Astrocyte (in vitro differentiated cells and primary cell): Measurements from ENCODE around the gene DNMT1. TPM values are rescaled to one million over a fixed set of nuclear protein-coding genes. Genes with fewer than 3 reads are reported as not detected.

Source experiments
- DNase-seq: peaks from one replicate; pipeline ENCODE4 v3.0.0-alpha.2; 2010; ENCODE audit warnings: low read depth
- FAIRE-seq: peaks from 2 replicates; lab custom pipeline; 2011; peaks lifted over from hg19 to GRCh38; lab: Jason Lieb, UNC
- H2AFZ ChIP-seq: 2 replicates; pipeline ENCODE4 v1.6.0; 2012; ENCODE audit warnings: low read depth, low read length, inconsistent platforms
- H3K27ac ChIP-seq: 2 replicates; pipeline ENCODE4 v1.5.1; 2011; ENCODE audit warnings: low read depth, low read length, inconsistent platforms
- H3K27me3 ChIP-seq: 2 replicates; pipeline ENCODE4 v1.6.0; 2011; ENCODE audit warnings: low read length, inconsistent platforms; ENCODE audit not compliant: insufficient read depth
- H3K36me3 ChIP-seq: 2 replicates; pipeline ENCODE4 v1.5.1; 2011; ENCODE audit warnings: low read length, inconsistent platforms; ENCODE audit not compliant: insufficient read depth
- H3K4me1 ChIP-seq: 2 replicates; pipeline ENCODE4 v1.5.1; 2011; ENCODE audit warnings: low read length, inconsistent platforms; ENCODE audit not compliant: insufficient read depth
- H3K4me2 ChIP-seq: 2 replicates; pipeline ENCODE4 v1.6.0; 2012; ENCODE audit warnings: low read length, inconsistent platforms
- H3K4me3 ChIP-seq: 2 replicates; pipeline ENCODE4 v1.5.1; 2011; ENCODE audit warnings: low read depth, mild to moderate bottlenecking, low read length, inconsistent platforms; ENCODE audit not compliant: insufficient read depth
- H3K79me2 ChIP-seq: 2 replicates; pipeline ENCODE4 v1.6.0; 2012; ENCODE audit warnings: mild to moderate bottlenecking, low read length, inconsistent platforms; ENCODE audit not compliant: insufficient read depth
- H3K9ac ChIP-seq: 2 replicates; pipeline ENCODE4 v1.6.0; 2012; ENCODE audit warnings: mild to moderate bottlenecking, low read length, inconsistent platforms
- H3K9me3 ChIP-seq: 2 replicates; pipeline ENCODE4 v1.5.1; 2012; ENCODE audit warnings: low read depth, mild to moderate bottlenecking, low read length, inconsistent platforms; ENCODE audit not compliant: insufficient read depth
- H4K20me1 ChIP-seq: 2 replicates; pipeline ENCODE4 v1.6.0; 2012; ENCODE audit warnings: low read length, inconsistent platforms; ENCODE audit not compliant: insufficient read depth
- H3K27ac Mint-ChIP-seq: one replicate; pipeline ENCODE4 v1.8.0; 2021; ENCODE audit warnings: mild to moderate bottlenecking, mixed read lengths; ENCODE audit not compliant: unreplicated experiment
- H3K27me3 Mint-ChIP-seq: one replicate; pipeline ENCODE4 v1.8.0; 2021; ENCODE audit warnings: low read depth, mixed read lengths; ENCODE audit not compliant: unreplicated experiment
- H3K36me3 Mint-ChIP-seq: one replicate; pipeline ENCODE4 v1.8.0; 2021; ENCODE audit warnings: low read depth, mixed read lengths; ENCODE audit not compliant: unreplicated experiment
- H3K4me1 Mint-ChIP-seq: one replicate; pipeline ENCODE4 v1.8.0; 2021; ENCODE audit warnings: low read depth, mixed read lengths; ENCODE audit not compliant: unreplicated experiment
- H3K4me3 Mint-ChIP-seq: one replicate; pipeline ENCODE4 v1.8.0; 2021; ENCODE audit warnings: mild to moderate bottlenecking, moderate library complexity, mixed read lengths; ENCODE audit not compliant: unreplicated experiment
- H3K9me3 Mint-ChIP-seq: one replicate; pipeline ENCODE4 v1.8.0; 2021; ENCODE audit warnings: mild to moderate bottlenecking, mixed read lengths; ENCODE audit not compliant: unreplicated experiment
- CTCF ChIP-seq: IDR thresholded peaks from 2 replicates; pipeline ENCODE4 v1.5.1; 2011; ENCODE audit warnings: low read depth, mild to moderate bottlenecking, inconsistent platforms, low read length, moderate library complexity; ENCODE audit not compliant: insufficient read depth
- EZH2 ChIP-seq: IDR thresholded peaks from 2 replicates; pipeline ENCODE4 v1.6.1; 2012; ENCODE audit warnings: mild to moderate bottlenecking, low read length, inconsistent platforms; ENCODE audit not compliant: insufficient read depth
- total RNA-seq: library from RNA; stranded (reverse); gene quantifications from 2 replicates; pipeline ENCODE4 v1.2.1, GENCODE V29; 2021

The DNMT1 gene
- total RNA-seq, 1 donor from 2014 or later = 50.6 TPM

- peaks cover 2% of the 10 kb centered on the region for H3K36me3 Mint-ChIP-seq
Observed at GRCh38 chr19:10209315-10209714, 14.6 kb upstream of the DNMT1 start.

GRCh38 chr19:10207026-10207425, 12.3 kb upstream of the DNMT1 start:
- DNase-seq (no peak), FAIRE-seq (no peak)
- Histone ChIP-seq H3K79me2 (no peaks in the 10 kb centered on the region), H4K20me1 (no peaks in the 10 kb centered on the region), H3K4me3 (no peak overlapping the region), H3K9me3 (no peaks in the 10 kb centered on the region), H3K4me1 (peaks cover 19% of the 10 kb centered on the region), H3K4me2 (peak overlapping the region; percentile 21), H3K36me3 (no peaks in the 10 kb centered on the region), H3K27me3 (no peaks in the 10 kb centered on the region), H3K9ac (peak overlapping the region; percentile 19), H3K27ac (peak overlapping the region; percentile 55), H2AFZ (peak overlapping the region; percentile 71)
- TF ChIP-seq CTCF = no peak
- TF ChIP-seq EZH2 = no peak
- H3K4me1 Mint-ChIP-seq = peaks cover 11% of the 10 kb centered on the region
- H3K27me3 Mint-ChIP-seq = peaks cover 3% of the 10 kb centered on the region
- peak overlapping the region; percentile 18 for H3K27ac Mint-ChIP-seq
- peaks cover 9% of the 10 kb centered on the region for H3K9me3 Mint-ChIP-seq
- peak overlapping the region; percentile 14 for H3K4me3 Mint-ChIP-seq
- peaks cover 2% of the 10 kb centered on the region for H3K36me3 Mint-ChIP-seq

More at GRCh38 chr19:10209315-10209714, 14.6 kb upstream of the DNMT1 start:
- Histone ChIP-seq H3K4me1 (peaks cover 19% of the 10 kb centered on the region), H3K27me3 (no peaks in the 10 kb centered on the region), H3K4me2 (no peak overlapping the region), H3K27ac (no peak overlapping the region), H3K9ac (no peak overlapping the region), H3K36me3 (no peaks in the 10 kb centered on the region), H3K4me3 (no peak overlapping the region), H3K9me3 (no peaks in the 10 kb centered on the region), H2AFZ (no peak overlapping the region), H4K20me1 (no peaks in the 10 kb centered on the region), H3K79me2 (no peaks in the 10 kb centered on the region)
- Mint-ChIP-seq H3K27ac (peak overlapping the region; percentile 58), H3K27me3 (peaks cover 3% of the 10 kb centered on the region), H3K4me1 (peaks cover 11% of the 10 kb centered on the region), H3K4me3 (no peak overlapping the region), H3K9me3 (peaks cover 9% of the 10 kb centered on the region)
- TF ChIP-seq CTCF = no peak
- TF ChIP-seq EZH2 = no peak
- DNase-seq (peak; percentile 70), FAIRE-seq (no peak)

- DNase-seq = peak; percentile 83
- H3K27ac Mint-ChIP-seq = no peak overlapping the region
- Histone ChIP-seq H3K4me2 (peak overlapping the region; percentile 21), H3K27me3 (no peaks in the 10 kb centered on the region), H3K27ac (peak overlapping the region; percentile 55), H3K36me3 (no peaks in the 10 kb centered on the region), H2AFZ (peak overlapping the region; percentile 71), H3K4me1 (peaks cover 19% of the 10 kb centered on the region), H3K9ac (peak overlapping the region; percentile 19), H4K20me1 (no peaks in the 10 kb centered on the region), H3K79me2 (no peaks in the 10 kb centered on the region), H3K4me3 (no peak overlapping the region), H3K9me3 (no peaks in the 10 kb centered on the region)
- H3K9me3 Mint-ChIP-seq = peaks cover 9% of the 10 kb centered on the region
- peaks cover 3% of the 10 kb centered on the region for H3K27me3 Mint-ChIP-seq
- TF ChIP-seq CTCF = no peak
- H3K36me3 Mint-ChIP-seq = peaks cover 2% of the 10 kb centered on the region
- no peak overlapping the region for H3K4me3 Mint-ChIP-seq
- no peak for FAIRE-seq
- H3K4me1 Mint-ChIP-seq = peaks cover 11% of the 10 kb centered on the region
Observed at GRCh38 chr19:10206226-10206885, 11.6 kb upstream of the DNMT1 start.
